Measurements from ENCODE around the gene PPP1R26.

GRCh38 chr9:135522137-135522877 is 42.7 kb downstream of the PPP1R26 start:
- TF ChIP-seq CEBPB (IDR thresholded peaks at IDR 0.05; ENCODE audit: low read depth) (no peak), ELF1 (IDR thresholded peaks at IDR 0.05; ENCODE audit: borderline replicate concordance, low read depth) (no peak), CTCF (IDR thresholded peaks at IDR 0.05 in 2 of 3, conservative IDR thresholded peaks at IDR 0.05 in 1 of 3; ENCODE audit: borderline replicate concordance in 1 of 3, insufficient read depth in 1 of 3, low read depth in 2 of 3, low read length in 2 of 3) (no peak), YY1 (IDR thresholded peaks at IDR 0.05; ENCODE audit: extremely low read depth, insufficient replicate concordance, low read depth, low read length) (no peak), EZH2 (IDR thresholded peaks at IDR 0.05) (no peak), POLR2A (IDR thresholded peaks at IDR 0.05; ENCODE audit: borderline replicate concordance, extremely low read depth, insufficient read depth, insufficient read length) (no peak), SIN3A (IDR thresholded peaks at IDR 0.05; ENCODE audit: low read depth) (no peak), ZNF274 (IDR thresholded peaks at IDR 0.05; ENCODE audit: low read depth, low read length) (no peak), RAD21 (IDR thresholded peaks at IDR 0.05; ENCODE audit: low read depth) (no peak), REST (IDR thresholded peaks at IDR 0.05; ENCODE audit: low read depth) (no peak)

Data from HCT116 (cell line).